Muscle of back (tissue), 13 donors: Measurements from ENCODE around the gene DSCAML1. TPM values are rescaled to one million over a fixed set of nuclear protein-coding genes. Genes with fewer than 3 reads are reported as not detected.

Source experiments
- DNase-seq, 3 donors: peaks; one replicate each; pipeline versions ENCODE4 v3.0.0 to v3.0.0-alpha.2; 2013
- long read RNA-seq, 9 donors: transcript quantifications; one replicate each; lab custom pipeline, GENCODE V29; 2026
- polyA plus RNA-seq, 10 donors: library from polyadenylated mRNA; unstranded; fragments of 120-200 nt; gene quantifications; one replicate each; pipeline ENCODE4 v1.2.1, GENCODE V29; 2013; ENCODE audit not compliant: insufficient read length in 10 of 10

The DSCAML1 gene, protein sequence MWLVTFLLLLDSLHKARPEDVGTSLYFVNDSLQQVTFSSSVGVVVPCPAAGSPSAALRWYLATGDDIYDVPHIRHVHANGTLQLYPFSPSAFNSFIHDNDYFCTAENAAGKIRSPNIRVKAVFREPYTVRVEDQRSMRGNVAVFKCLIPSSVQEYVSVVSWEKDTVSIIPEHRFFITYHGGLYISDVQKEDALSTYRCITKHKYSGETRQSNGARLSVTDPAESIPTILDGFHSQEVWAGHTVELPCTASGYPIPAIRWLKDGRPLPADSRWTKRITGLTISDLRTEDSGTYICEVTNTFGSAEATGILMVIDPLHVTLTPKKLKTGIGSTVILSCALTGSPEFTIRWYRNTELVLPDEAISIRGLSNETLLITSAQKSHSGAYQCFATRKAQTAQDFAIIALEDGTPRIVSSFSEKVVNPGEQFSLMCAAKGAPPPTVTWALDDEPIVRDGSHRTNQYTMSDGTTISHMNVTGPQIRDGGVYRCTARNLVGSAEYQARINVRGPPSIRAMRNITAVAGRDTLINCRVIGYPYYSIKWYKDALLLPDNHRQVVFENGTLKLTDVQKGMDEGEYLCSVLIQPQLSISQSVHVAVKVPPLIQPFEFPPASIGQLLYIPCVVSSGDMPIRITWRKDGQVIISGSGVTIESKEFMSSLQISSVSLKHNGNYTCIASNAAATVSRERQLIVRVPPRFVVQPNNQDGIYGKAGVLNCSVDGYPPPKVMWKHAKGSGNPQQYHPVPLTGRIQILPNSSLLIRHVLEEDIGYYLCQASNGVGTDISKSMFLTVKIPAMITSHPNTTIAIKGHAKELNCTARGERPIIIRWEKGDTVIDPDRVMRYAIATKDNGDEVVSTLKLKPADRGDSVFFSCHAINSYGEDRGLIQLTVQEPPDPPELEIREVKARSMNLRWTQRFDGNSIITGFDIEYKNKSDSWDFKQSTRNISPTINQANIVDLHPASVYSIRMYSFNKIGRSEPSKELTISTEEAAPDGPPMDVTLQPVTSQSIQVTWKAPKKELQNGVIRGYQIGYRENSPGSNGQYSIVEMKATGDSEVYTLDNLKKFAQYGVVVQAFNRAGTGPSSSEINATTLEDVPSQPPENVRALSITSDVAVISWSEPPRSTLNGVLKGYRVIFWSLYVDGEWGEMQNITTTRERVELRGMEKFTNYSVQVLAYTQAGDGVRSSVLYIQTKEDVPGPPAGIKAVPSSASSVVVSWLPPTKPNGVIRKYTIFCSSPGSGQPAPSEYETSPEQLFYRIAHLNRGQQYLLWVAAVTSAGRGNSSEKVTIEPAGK (N-terminal part only)
- polyA plus RNA-seq: 1 to 10 TPM in 1 of 10 donors, under 1 TPM in 9; 0.28 to 1.3 (median 0.57) TPM
- long read RNA-seq, donor 1: 0 reads
- long read RNA-seq, donor 2: 0 reads
- long read RNA-seq, donor 3: 0 reads
- long read RNA-seq, donor 4: 0 reads
- long read RNA-seq, donor 5: 0 reads
- long read RNA-seq, donor 6: 0 reads
- long read RNA-seq, donor 7: 0 reads
- long read RNA-seq, donor 8: 0 reads
- long read RNA-seq, donor 9: 0 reads

GRCh38 chr11:117796872-117797529 lies at the start of gene DSCAML1:
Gene DSCAML1, minus strand, starts transcription at chr11:117797216. Its CDS starts 137 bp downstream, at chr11:117797079.
- DNase-seq: peak in 1 of 3 donors; percentile 46

- DNase-seq: peak; percentile 51 to 84 (median 76)
Observed at GRCh38 chr11:117843666-117844484, 46.9 kb upstream of the DSCAML1 start.

DNA sequence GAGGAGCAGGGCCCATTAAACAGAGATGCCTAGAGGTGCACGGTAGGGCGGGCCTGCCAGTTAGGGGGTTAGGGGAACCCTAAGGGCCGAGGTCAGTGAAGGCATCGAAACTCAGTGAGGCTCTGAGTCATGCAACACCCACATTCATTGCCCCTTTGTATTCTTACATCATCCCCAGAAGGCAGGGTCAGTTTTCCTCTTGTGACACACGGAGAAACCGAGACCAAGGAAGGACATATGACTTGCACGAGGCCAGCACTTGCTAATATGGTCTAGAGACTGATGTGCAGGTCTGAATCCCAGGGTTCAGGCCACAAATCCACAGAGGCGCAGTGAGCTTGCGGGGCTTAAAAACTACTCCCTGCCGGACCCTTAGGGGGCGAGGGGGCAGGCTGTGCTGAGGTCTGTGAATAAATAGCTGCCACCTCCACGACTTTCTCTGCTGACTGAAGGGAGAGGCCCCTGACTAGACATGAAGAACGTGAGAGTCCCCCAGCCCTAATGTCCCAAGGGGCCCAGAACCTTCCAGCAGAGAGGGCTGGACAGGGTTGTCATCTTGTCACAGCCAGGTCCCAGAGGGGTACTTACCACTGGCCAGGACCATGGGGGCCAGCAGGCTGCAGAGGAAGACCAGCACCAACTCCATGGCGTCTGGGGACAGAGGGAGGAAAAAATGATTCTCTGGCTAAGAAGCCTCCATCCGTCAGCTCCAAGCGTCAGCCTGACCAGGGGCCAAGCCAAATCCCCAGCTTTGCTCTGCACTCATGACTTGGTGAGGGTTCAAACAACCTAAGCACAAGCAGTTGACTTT lies 45.3 kb upstream of the DSCAML1 start:
- DNase-seq: no peak

DNA sequence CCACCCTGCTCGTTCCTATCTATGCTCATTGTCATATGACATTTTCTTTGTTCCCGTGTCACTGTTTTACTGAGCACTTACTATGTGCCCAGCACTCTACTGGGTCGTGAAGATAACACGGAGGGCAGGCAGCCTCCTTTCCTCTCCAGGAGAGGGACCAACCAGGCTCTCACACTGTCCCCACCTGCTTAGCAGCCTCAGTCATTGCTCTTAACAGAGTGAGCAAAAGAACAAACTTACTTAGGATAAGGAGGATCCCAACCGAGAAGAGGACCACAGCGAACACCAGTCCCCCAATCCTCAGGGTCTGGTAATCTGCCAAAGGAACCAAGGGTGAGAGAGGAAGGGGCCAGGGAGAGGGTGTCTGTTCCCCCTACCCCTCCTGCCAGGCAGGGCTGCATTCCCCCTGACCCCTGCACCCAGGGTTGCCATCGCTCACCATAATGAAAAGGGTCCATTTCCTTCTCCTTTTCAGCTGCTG lies 44.6 kb upstream of the DSCAML1 start:
- DNase-seq: no peak

DNA sequence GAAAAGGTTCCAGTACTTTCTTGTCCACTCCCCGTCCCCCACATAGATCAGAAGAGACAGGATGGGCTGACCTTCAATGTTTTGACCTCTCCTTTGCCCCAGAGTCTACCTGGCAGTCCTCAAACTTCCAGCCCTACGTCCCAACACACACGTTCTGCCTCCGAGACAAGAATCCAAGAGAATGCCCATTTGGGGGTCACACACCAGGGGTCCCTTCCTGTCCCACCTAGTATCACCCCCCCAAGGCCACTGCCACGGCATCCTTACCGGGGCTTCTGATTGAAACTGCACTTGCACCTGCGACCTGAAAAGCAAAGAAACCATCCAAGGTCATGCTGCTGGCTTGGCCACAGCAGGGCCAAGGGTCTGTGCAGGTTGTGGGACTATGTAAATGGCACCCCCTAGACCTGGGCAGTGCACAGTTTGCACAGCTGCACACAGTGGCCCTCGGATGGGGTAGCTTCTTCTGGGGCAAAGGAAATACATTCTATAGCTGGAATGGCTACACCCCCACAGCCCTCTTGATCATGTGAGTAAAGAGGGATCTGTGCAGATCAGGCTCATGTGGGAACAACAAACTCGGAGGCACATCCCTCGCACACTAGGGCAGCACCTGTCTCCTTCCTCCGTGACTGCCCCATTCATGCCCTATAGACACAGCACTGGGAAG lies 44.0 kb upstream of the DSCAML1 start:
- DNase-seq: no peak

DNA sequence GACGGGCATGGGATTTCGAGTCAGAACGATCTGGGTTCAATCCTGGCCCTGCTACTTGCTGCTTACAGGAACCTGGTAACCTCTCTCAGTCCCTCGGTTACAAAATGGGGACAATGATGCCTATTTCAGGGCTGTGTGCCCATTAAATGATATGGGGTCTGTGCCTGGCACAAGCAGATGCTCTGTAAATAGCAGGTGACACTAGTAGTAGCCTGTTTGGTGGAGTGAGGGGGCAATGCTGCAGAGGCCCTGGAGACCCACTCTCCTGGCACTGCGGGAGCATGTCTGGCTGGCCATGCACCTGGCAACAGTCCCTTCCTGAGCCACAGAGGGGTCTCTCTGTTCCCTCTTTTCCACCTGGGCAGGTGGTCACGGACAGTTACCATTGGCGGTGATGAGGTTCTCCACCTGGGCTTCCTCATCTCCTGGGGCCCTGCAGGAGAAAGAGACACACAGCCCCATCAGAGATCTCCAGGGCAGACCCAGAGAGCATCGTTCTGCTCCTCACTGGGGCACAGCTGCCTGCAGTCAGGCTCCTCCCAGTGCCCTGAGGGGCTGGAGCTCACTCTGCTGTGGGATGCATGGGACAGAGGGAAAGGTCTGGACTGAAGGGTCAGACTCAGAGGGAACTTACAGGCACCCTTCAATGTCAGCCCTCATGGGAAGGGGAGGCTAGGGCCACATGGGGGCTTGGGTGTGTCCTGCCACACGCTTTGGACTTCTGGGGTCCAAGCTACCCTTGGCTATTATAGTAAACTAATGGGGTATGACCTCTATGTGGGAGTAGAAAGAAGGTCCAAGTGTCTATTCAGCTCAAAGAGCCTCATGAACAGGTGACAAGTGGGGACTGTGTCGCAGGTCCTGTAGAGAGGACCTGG lies 43.2 kb upstream of the DSCAML1 start:
- DNase-seq: no peak

- no peak for DNase-seq
Observed at GRCh38 chr11:117839380-117839881, 42.4 kb upstream of the DSCAML1 start.

DNA sequence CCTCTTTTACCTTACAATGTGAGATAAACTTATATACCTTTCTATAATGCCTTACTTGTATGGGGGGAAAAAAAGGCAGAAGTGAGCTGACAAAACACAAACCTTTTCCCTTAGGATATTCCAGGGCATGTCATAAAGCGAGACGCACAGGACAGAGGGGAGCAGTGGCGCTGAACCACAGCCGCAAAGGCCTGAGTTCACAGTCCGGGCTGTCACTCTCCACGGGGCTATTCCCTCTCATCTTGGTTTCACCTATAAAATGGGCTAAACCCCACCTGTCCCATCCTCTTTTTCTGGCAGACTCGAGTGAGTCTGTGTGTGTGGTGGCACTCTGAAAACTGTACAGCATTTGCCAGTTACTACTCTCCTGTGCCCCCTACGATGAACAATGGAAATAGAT lies 41.9 kb upstream of the DSCAML1 start:
- DNase-seq: no peak

- DNase-seq: no peak
Observed at GRCh38 chr11:117837791-117838190, 40.8 kb upstream of the DSCAML1 start.

GRCh38 chr11:117837070-117837776 lies 40.2 kb upstream of the DSCAML1 start:
- DNase-seq: no peak

- no peak for DNase-seq
Observed at GRCh38 chr11:117836077-117836960, 39.3 kb upstream of the DSCAML1 start.

- no peak for DNase-seq
Observed at GRCh38 chr11:117835576-117835975, 38.6 kb upstream of the DSCAML1 start.

DNA sequence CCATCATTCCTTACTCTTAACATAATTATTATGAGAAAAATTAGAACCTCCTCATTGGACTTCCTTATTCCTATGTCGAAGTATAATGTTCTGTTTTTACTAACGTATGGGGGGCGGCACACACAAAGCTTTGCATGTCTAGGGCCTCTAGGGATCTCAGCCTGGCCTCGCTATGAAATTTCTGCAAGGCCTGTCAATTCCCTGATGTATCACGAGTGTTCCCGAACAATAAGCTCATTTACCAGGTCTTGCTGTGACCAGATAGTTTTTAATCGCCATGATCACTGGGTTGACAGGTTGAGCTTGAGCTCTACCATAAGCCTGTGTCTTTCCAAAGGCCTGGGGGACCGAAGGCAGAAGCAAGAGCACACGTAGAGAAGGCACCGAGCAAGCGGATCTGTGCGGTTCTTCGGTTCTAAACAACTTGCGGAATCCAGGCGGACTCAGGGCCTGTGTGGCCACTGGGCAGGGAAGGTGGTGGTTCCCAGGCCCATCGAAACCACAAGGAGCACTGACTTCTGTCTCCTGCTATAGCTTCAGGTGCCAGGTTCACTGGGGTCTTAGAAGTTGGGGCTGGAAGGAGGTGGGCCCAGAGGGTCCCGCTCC lies 37.9 kb upstream of the DSCAML1 start:
- DNase-seq: no peak

DNA sequence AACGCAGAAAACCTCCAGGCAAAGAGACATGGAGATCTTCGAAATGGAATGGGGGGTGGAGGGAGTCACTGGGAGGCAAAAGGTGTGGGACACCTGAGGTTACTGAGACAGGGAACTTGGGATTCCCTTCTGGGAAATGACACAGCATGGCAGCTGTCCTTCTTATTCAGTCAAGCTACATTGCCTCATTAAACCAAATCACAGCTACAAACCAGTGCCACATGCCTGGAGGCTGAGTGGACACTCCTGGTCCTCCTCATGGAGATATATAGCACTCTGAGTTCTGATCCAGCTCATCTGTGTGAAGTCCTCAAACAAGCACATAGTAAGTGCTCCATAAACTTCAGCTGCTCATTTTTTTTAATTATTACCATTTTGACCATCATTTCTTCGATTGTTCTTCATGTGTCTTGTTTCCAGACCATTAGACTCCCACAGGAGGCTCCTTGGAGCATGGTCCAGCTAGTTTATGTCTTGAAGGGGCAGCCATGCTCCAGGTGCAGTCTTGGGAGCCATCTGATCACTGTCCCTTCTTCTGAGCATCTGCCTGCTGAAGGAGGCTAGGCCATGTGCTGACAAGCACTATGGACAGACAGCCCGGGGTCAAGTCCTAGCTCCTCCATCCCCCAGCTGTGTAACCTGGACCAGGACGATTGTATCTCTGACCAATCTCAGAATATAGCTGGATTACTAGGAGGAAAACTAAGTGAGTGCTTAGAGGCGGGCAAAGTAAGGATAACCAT lies 37.2 kb upstream of the DSCAML1 start:
- DNase-seq: no peak
